H1 (cell line): ENCODE measurements around the gene TENT4B. TPM values are rescaled to one million over a fixed set of nuclear protein-coding genes. Genes with fewer than 3 reads are reported as not detected.

Source experiments
- SIX5 ChIP-seq: IDR thresholded peaks from 2 replicates; pipeline ENCODE4 v1.6.1; 2011; ENCODE audit warnings: mild to moderate bottlenecking, low read depth, low read length
- SRF ChIP-seq: IDR thresholded peaks from 2 replicates; pipeline ENCODE4 v1.6.1; 2011; ENCODE audit warnings: mild to moderate bottlenecking, low read depth, low read length, moderate library complexity
- TAF7 ChIP-seq: optimal IDR thresholded peaks from 2 replicates; pipeline ENCODE3; 2011; ENCODE audit warnings: low read depth, mild to moderate bottlenecking, inconsistent platforms, low read length, moderate library complexity, borderline replicate concordance
- polyA plus RNA-seq, 7 experiments: library from polyadenylated mRNA; depleted of rRNA in 3 of 7; stranded (reverse) in 5 of 7; unstranded in 2 of 7; fragments of >200 nt in 5 of 7; fragments of 200-250 nt in 2 of 7; gene quantifications; 1 replicate in 5 of 7; 2 replicates in 1 of 7; 4 replicates in 1 of 7; pipeline versions ENCODE4 v1.2.1 to v1.2.3, GENCODE V29; 2011 to 2013; ENCODE audit warnings: missing spikeins in 2 of 7, mixed read lengths in 2 of 7
- total RNA-seq: library from RNA; stranded (reverse); fragmentation: NEBNext Ultra II Directional; extraction: Animal tissue kit (Norgen Biotek cat#: 25700); gene quantifications from 2 replicates; pipeline ENCODE4 v1.2.1, GENCODE V29; 2021

TENT4B gene
- total and polyA plus RNA-seq, 2 of the 8 experiments (the other 6 are each of a cell fraction or from before 2014, with no cell fraction given): 4.2 to 15.7 TPM

- no peak for TF ChIP-seq SIX5
- no peak for TF ChIP-seq TAF7
- no peak for TF ChIP-seq SRF
Measured at GRCh38 chr16:50263060-50263909, 110.2 kb downstream of the TENT4B start (continued).
